Measurements from ENCODE around the gene TFEB.

Gene TFEB

GRCh38 chr6:41649596-41649995 lies 85.8 kb downstream of the TFEB start:
- no peak overlapping the region for H3K4me3 ChIP-seq (ENCODE audit: insufficient read depth in 1 of 2, low read depth in 1 of 2, low read length in 2 of 2)
- H3K4me1 ChIP-seq (ENCODE audit: control insufficient read depth, insufficient read depth, low read depth, low read length): peaks cover 50% of the 10 kb centered on the region
- no peak overlapping the region for H3K23ac ChIP-seq (ENCODE audit: low read length in 2 of 2)
- WGBS: 96% methylated on average over 9 of the region's 10 CpGs
- H3K27me3 ChIP-seq (ENCODE audit: control insufficient read depth in 1 of 2, insufficient read depth in 1 of 2, low read length in 2 of 2): peaks cover 0 to 72% of the 10 kb centered on the region in 2 experiments
- H3K9ac ChIP-seq (ENCODE audit: low read length): no peak overlapping the region
- H2BK120ac ChIP-seq (ENCODE audit: low read depth, low read length): no peak overlapping the region
- no peak overlapping the region for H3K4ac ChIP-seq (ENCODE audit: low read depth in 1 of 2, low read length in 2 of 2)
- no peak overlapping the region for H2BK15ac ChIP-seq (ENCODE audit: low read depth, poor library complexity, severe bottlenecking)
- no peak overlapping the region for H2AFZ ChIP-seq (ENCODE audit: low read depth, low read length)
- H2BK5ac ChIP-seq (ENCODE audit: low read depth, low read length, poor library complexity, severe bottlenecking): no peak overlapping the region
- DNase-seq: no peak
- no peak overlapping the region for H3K18ac ChIP-seq (ENCODE audit: low read depth in 1 of 2, low read length in 2 of 2)
- H2AK5ac ChIP-seq (ENCODE audit: low read length, severe bottlenecking): no peak overlapping the region
- no peak overlapping the region for H4K8ac ChIP-seq (ENCODE audit: low read length)
- no peak overlapping the region for H3K27ac ChIP-seq (ENCODE audit: low read length, poor library complexity, severe bottlenecking)
- H4K91ac ChIP-seq (ENCODE audit: low read length): no peak overlapping the region
- no peak overlapping the region for H3K4me2 ChIP-seq (ENCODE audit: low read length, poor library complexity, severe bottlenecking)
- peaks cover 0 to 85% of the 10 kb centered on the region in 2 experiments for H3K36me3 ChIP-seq (ENCODE audit: control insufficient read depth in 1 of 2, insufficient read depth in 2 of 2, low read depth in 1 of 2, low read length in 2 of 2)
- no peak overlapping the region for H3K14ac ChIP-seq (ENCODE audit: low read length in 2 of 2)
- H2BK12ac ChIP-seq (ENCODE audit: low read length in 2 of 2): no peak overlapping the region
- peaks cover 17% of the 10 kb centered on the region for H3K79me1 ChIP-seq (replicated peaks; ENCODE audit: low read length, poor library complexity, severe bottlenecking)
- H3K9me3 ChIP-seq (ENCODE audit: control insufficient read depth, low read length): no peaks in the 10 kb centered on the region

GRCh38 chr6:41648921-41649320 lies 86.5 kb downstream of the TFEB start:
- H4K91ac ChIP-seq (ENCODE audit: low read length): no peak overlapping the region
- H3K18ac ChIP-seq (ENCODE audit: low read depth in 1 of 2, low read length in 2 of 2): no peak overlapping the region
- H3K9ac ChIP-seq (ENCODE audit: low read length): no peak overlapping the region
- H3K4me3 ChIP-seq (ENCODE audit: insufficient read depth in 1 of 2, low read depth in 1 of 2, low read length in 2 of 2): no peak overlapping the region
- no peak overlapping the region for H3K4ac ChIP-seq (ENCODE audit: low read depth in 1 of 2, low read length in 2 of 2)
- no peak overlapping the region for H3K23ac ChIP-seq (ENCODE audit: low read length in 2 of 2)
- H4K8ac ChIP-seq (ENCODE audit: low read length): no peak overlapping the region
- DNase-seq: no peak
- H3K27ac ChIP-seq (ENCODE audit: low read length, poor library complexity, severe bottlenecking): no peak overlapping the region
- peaks cover 0 to 79% of the 10 kb centered on the region in 2 experiments for H3K36me3 ChIP-seq (ENCODE audit: control insufficient read depth in 1 of 2, insufficient read depth in 2 of 2, low read depth in 1 of 2, low read length in 2 of 2)
- H2BK120ac ChIP-seq (ENCODE audit: low read depth, low read length): no peak overlapping the region
- no peak overlapping the region for H2BK15ac ChIP-seq (ENCODE audit: low read depth, poor library complexity, severe bottlenecking)
- peaks cover 17% of the 10 kb centered on the region for H3K79me1 ChIP-seq (replicated peaks; ENCODE audit: low read length, poor library complexity, severe bottlenecking)
- H3K9me3 ChIP-seq (ENCODE audit: control insufficient read depth, low read length): no peaks in the 10 kb centered on the region
- peaks cover 0 to 71% of the 10 kb centered on the region in 2 experiments for H3K27me3 ChIP-seq (ENCODE audit: control insufficient read depth in 1 of 2, insufficient read depth in 1 of 2, low read length in 2 of 2)
- H2BK12ac ChIP-seq (ENCODE audit: low read length in 2 of 2): no peak overlapping the region
- H2AFZ ChIP-seq (ENCODE audit: low read depth, low read length): no peak overlapping the region
- no peak overlapping the region for H2BK5ac ChIP-seq (ENCODE audit: low read depth, low read length, poor library complexity, severe bottlenecking)
- 77% methylated on average over 3 of the region's 5 CpGs for WGBS
- H3K4me1 ChIP-seq (ENCODE audit: control insufficient read depth, insufficient read depth, low read depth, low read length): peaks cover 55% of the 10 kb centered on the region
- no peak overlapping the region for H3K4me2 ChIP-seq (ENCODE audit: low read length, poor library complexity, severe bottlenecking)
- H3K14ac ChIP-seq (ENCODE audit: low read length in 2 of 2): no peak overlapping the region
- no peak overlapping the region for H2AK5ac ChIP-seq (ENCODE audit: low read length, severe bottlenecking)

GRCh38 chr6:41648070-41648585 lies 87.3 kb downstream of the TFEB start:
- H3K27me3 ChIP-seq (ENCODE audit: control insufficient read depth in 1 of 2, insufficient read depth in 1 of 2, low read length in 2 of 2): peaks cover 0 to 75% of the 10 kb centered on the region in 2 experiments
- no peak overlapping the region for H3K4ac ChIP-seq (ENCODE audit: low read depth in 1 of 2, low read length in 2 of 2)
- H2BK5ac ChIP-seq (ENCODE audit: low read depth, low read length, poor library complexity, severe bottlenecking): no peak overlapping the region
- H4K8ac ChIP-seq (ENCODE audit: low read length): no peak overlapping the region
- H2AK5ac ChIP-seq (ENCODE audit: low read length, severe bottlenecking): no peak overlapping the region
- H3K14ac ChIP-seq (ENCODE audit: low read length in 2 of 2): no peak overlapping the region
- H2BK15ac ChIP-seq (ENCODE audit: low read depth, poor library complexity, severe bottlenecking): no peak overlapping the region
- no peak overlapping the region for H3K9ac ChIP-seq (ENCODE audit: low read length)
- WGBS: 90% methylated on average over 7 of the region's 7 CpGs
- no peak overlapping the region for H3K4me2 ChIP-seq (ENCODE audit: low read length, poor library complexity, severe bottlenecking)
- no peak overlapping the region for H4K91ac ChIP-seq (ENCODE audit: low read length)
- no peak overlapping the region for H3K18ac ChIP-seq (ENCODE audit: low read depth in 1 of 2, low read length in 2 of 2)
- H3K23ac ChIP-seq (ENCODE audit: low read length in 2 of 2): no peak overlapping the region
- no peak overlapping the region for H2AFZ ChIP-seq (ENCODE audit: low read depth, low read length)
- no peak for DNase-seq
- no peak overlapping the region for H3K4me3 ChIP-seq (ENCODE audit: insufficient read depth in 1 of 2, low read depth in 1 of 2, low read length in 2 of 2)
- H3K4me1 ChIP-seq (ENCODE audit: control insufficient read depth, insufficient read depth, low read depth, low read length): peaks cover 54% of the 10 kb centered on the region
- peaks cover 0 to 73% of the 10 kb centered on the region in 2 experiments for H3K36me3 ChIP-seq (ENCODE audit: control insufficient read depth in 1 of 2, insufficient read depth in 2 of 2, low read depth in 1 of 2, low read length in 2 of 2)
- no peak overlapping the region for H2BK12ac ChIP-seq (ENCODE audit: low read length in 2 of 2)
- H3K79me1 ChIP-seq (replicated peaks; ENCODE audit: low read length, poor library complexity, severe bottlenecking): peaks cover 17% of the 10 kb centered on the region
- no peak overlapping the region for H2BK120ac ChIP-seq (ENCODE audit: low read depth, low read length)
- H3K27ac ChIP-seq (ENCODE audit: low read length, poor library complexity, severe bottlenecking): no peak overlapping the region
- H3K9me3 ChIP-seq (ENCODE audit: control insufficient read depth, low read length): no peaks in the 10 kb centered on the region

DNA sequence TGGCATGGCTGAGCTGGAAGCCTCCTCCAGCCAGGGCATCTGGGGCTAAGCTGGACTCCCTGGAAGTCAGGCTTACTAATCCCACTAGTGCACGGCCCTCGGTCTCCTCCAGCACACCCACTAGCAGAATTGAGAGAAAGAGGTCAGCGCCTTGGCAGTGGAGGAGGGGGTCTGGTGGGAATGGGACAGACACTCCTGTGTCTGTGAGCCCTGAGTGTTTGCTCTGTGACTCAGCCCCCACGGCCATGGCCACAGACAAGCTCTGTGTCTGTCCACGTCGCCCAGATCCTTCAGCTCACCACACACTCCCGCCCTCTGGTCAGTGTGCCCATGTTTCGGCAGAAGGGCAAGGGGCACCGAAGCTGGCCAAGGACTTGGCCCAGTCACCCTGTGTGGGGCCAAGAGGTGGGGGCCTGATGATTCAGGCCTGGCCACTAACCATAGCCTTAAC lies 88.3 kb downstream of the TFEB start:
- no peak overlapping the region for H3K4me3 ChIP-seq (ENCODE audit: insufficient read depth in 1 of 2, low read depth in 1 of 2, low read length in 2 of 2)
- H2AFZ ChIP-seq (ENCODE audit: low read depth, low read length): no peak overlapping the region
- H3K9ac ChIP-seq (ENCODE audit: low read length): no peak overlapping the region
- peaks cover 19% of the 10 kb centered on the region for H3K79me1 ChIP-seq (replicated peaks; ENCODE audit: low read length, poor library complexity, severe bottlenecking)
- no peak overlapping the region for H2BK120ac ChIP-seq (ENCODE audit: low read depth, low read length)
- no peaks in the 10 kb centered on the region for H3K9me3 ChIP-seq (ENCODE audit: control insufficient read depth, low read length)
- no peak overlapping the region for H2BK12ac ChIP-seq (ENCODE audit: low read length in 2 of 2)
- peaks cover 0 to 76% of the 10 kb centered on the region in 2 experiments for H3K27me3 ChIP-seq (ENCODE audit: control insufficient read depth in 1 of 2, insufficient read depth in 1 of 2, low read length in 2 of 2)
- DNase-seq: peak; percentile 19
- peaks cover 0 to 69% of the 10 kb centered on the region in 2 experiments for H3K36me3 ChIP-seq (ENCODE audit: control insufficient read depth in 1 of 2, insufficient read depth in 2 of 2, low read depth in 1 of 2, low read length in 2 of 2)
- no peak overlapping the region for H3K4ac ChIP-seq (ENCODE audit: low read depth in 1 of 2, low read length in 2 of 2)
- no peak overlapping the region for H2BK15ac ChIP-seq (ENCODE audit: low read depth, poor library complexity, severe bottlenecking)
- H3K18ac ChIP-seq (ENCODE audit: low read depth in 1 of 2, low read length in 2 of 2): peak overlapping the region in 1 of 2 experiments; percentile 7
- H3K4me2 ChIP-seq (ENCODE audit: low read length, poor library complexity, severe bottlenecking): no peak overlapping the region
- H2AK5ac ChIP-seq (ENCODE audit: low read length, severe bottlenecking): no peak overlapping the region
- H3K4me1 ChIP-seq (ENCODE audit: control insufficient read depth, insufficient read depth, low read depth, low read length): peaks cover 63% of the 10 kb centered on the region
- H2BK5ac ChIP-seq (ENCODE audit: low read depth, low read length, poor library complexity, severe bottlenecking): no peak overlapping the region
- 85% methylated on average over 7 of the region's 9 CpGs for WGBS
- H3K23ac ChIP-seq (ENCODE audit: low read length in 2 of 2): no peak overlapping the region
- no peak overlapping the region for H4K91ac ChIP-seq (ENCODE audit: low read length)
- no peak overlapping the region for H4K8ac ChIP-seq (ENCODE audit: low read length)
- no peak overlapping the region for H3K14ac ChIP-seq (ENCODE audit: low read length in 2 of 2)
- peak overlapping the region; percentile 6 for H3K27ac ChIP-seq (ENCODE audit: low read length, poor library complexity, severe bottlenecking)

Data from mesenchymal stem cell (in vitro differentiated cells and primary cell).